DOHH2 (cell line): ENCODE results near the gene SCN2B.

Experiments
- H3F3A ChIP-seq: fragments of 200-600 bp; sonication (generic), shearing (Covaris generic); 2 replicates; pipeline ENCODE4 v1.6.0; 2016; ENCODE audit warnings: antibody characterized with exemption, mild to moderate bottlenecking; ENCODE audit not compliant: control insufficient read depth, insufficient read depth
- H3K27ac ChIP-seq: fragments of 200-600 bp; sonication (generic); 2 replicates; pipeline ENCODE4 v1.5.1; 2014; ENCODE audit warnings: low read depth, mild to moderate bottlenecking, low read length, moderate library complexity
- H3K27me3 ChIP-seq: fragments of 200-600 bp; sonication (generic); 2 replicates; pipeline ENCODE4 v1.6.1; 2014; ENCODE audit warnings: mild to moderate bottlenecking, low read length, mixed read lengths; ENCODE audit not compliant: control insufficient read depth
- H3K36me3 ChIP-seq: fragments of 200-600 bp; sonication (generic); 2 replicates; pipeline ENCODE4 v1.6.1; 2014; ENCODE audit warnings: mild to moderate bottlenecking, low read length, moderate library complexity, mixed read lengths; ENCODE audit not compliant: control insufficient read depth
- H3K4me1 ChIP-seq: fragments of 200-600 bp; sonication (generic); 2 replicates; pipeline ENCODE4 v1.6.1; 2014; ENCODE audit warnings: mild to moderate bottlenecking, low read length, mixed read lengths; ENCODE audit not compliant: control insufficient read depth
- H3K4me2 ChIP-seq: fragments of 200-600 bp; sonication (generic); 2 replicates; pipeline ENCODE4 v1.6.0; 2014; ENCODE audit warnings: mild to moderate bottlenecking, low read length, moderate library complexity
- H3K4me3 ChIP-seq: fragments of 200-600 bp; sonication (generic); 2 replicates; pipeline ENCODE4 v1.5.1; 2014; ENCODE audit warnings: mild to moderate bottlenecking, low read length, mixed read lengths
- H3K79me2 ChIP-seq: fragments of 200-600 bp; sonication (generic); 2 replicates; pipeline ENCODE4 v1.6.1; 2014; ENCODE audit warnings: mild to moderate bottlenecking, low read length, mixed read lengths; ENCODE audit not compliant: control insufficient read depth
- H3K9me2 ChIP-seq: fragments of 200-600 bp; sonication (generic); replicated peaks from 2 replicates; pipeline ENCODE4 v1.6.1; 2014; ENCODE audit warnings: mild to moderate bottlenecking, low read length, mixed read lengths; ENCODE audit not compliant: control insufficient read depth
- H3K9me3 ChIP-seq: fragments of 200-600 bp; sonication (generic); 2 replicates; pipeline ENCODE4 v1.6.1; 2014; ENCODE audit warnings: antibody characterized with exemption, low read length, mixed read lengths; ENCODE audit not compliant: control insufficient read depth, insufficient read depth
- H4K20me1 ChIP-seq: fragments of 200-600 bp; sonication (generic); 2 replicates; pipeline ENCODE4 v1.6.0; 2014; ENCODE audit warnings: low read depth, mild to moderate bottlenecking, antibody characterized with exemption, low read length, moderate library complexity; ENCODE audit not compliant: control insufficient read depth, insufficient read depth
- EZH2phosphoT487 ChIP-seq: fragments of 200-600 bp; sonication (generic); IDR thresholded peaks from 2 replicates; pipeline ENCODE4 v1.6.1; 2017; ENCODE audit warnings: borderline replicate concordance, mild to moderate bottlenecking, antibody characterized with exemption, low read length, moderate library complexity, mixed read lengths
- TF ChIP-seq, protein P1 (sequence below): fragments of 200-600 bp; sonication (generic); IDR thresholded peaks from one replicate; pipeline ENCODE4 v1.5.1; 2014; ENCODE audit warnings: antibody characterized with exemption, mild to moderate bottlenecking, low read depth, low read length; ENCODE audit not compliant: poor library complexity, severe bottlenecking

The SCN2B gene

DNA sequence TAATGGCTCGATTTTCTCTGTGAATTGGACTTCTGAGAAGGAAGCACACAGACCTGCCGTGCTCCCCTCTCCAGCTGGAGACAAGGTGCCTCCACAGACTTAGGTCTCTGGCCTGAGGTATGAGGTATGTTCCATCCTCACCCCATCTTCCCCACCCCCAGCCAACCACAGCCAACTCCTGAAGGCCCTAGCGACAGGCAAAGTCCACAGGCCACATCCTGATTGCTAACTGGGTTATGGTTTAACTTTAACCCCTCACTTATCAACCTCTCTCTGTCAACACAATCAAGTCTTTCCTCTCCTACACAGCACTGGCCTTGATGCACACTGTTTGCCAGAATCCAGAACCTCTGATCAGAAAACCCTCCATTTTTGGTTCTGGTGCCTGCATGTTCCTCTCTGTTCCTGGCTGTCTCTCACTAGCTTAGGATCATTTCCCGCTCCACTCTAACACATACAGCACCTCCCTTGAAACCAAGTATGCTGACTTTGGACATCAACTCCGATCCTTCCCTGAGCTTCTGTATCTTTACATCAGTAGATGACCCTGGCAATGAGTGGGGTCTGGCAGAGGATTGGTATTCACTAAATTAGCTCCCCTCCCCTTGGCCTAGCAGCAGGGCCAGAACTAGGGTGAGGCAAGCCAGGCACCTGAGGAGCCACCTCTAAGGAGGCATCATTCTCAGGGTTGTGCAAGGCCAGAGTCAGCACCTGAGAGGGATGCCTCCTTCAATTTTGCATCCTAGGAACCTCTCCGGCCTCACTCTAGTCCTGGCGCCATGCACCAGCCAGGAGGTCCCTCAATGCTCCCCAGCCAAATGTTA lies 26.4 kb upstream of the SCN2B start:
- Histone ChIP-seq H3K9me2 (no peaks in the 10 kb centered on the region), H3K36me3 (no peaks in the 10 kb centered on the region), H3K79me2 (no peaks in the 10 kb centered on the region), H4K20me1 (no peaks in the 10 kb centered on the region), H3K27ac (no peak overlapping the region), H3K4me2 (no peak overlapping the region), H3F3A (no peaks in the 10 kb centered on the region), H3K4me1 (peaks cover 26% of the 10 kb centered on the region), H3K4me3 (no peak overlapping the region), H3K9me3 (no peaks in the 10 kb centered on the region), H3K27me3 (no peaks in the 10 kb centered on the region)
- TF ChIP-seq EZH2phosphoT487: no peak
- TF ChIP-seq, protein P1, sequence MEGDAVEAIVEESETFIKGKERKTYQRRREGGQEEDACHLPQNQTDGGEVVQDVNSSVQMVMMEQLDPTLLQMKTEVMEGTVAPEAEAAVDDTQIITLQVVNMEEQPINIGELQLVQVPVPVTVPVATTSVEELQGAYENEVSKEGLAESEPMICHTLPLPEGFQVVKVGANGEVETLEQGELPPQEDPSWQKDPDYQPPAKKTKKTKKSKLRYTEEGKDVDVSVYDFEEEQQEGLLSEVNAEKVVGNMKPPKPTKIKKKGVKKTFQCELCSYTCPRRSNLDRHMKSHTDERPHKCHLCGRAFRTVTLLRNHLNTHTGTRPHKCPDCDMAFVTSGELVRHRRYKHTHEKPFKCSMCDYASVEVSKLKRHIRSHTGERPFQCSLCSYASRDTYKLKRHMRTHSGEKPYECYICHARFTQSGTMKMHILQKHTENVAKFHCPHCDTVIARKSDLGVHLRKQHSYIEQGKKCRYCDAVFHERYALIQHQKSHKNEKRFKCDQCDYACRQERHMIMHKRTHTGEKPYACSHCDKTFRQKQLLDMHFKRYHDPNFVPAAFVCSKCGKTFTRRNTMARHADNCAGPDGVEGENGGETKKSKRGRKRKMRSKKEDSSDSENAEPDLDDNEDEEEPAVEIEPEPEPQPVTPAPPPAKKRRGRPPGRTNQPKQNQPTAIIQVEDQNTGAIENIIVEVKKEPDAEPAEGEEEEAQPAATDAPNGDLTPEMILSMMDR: no peak

DNA sequence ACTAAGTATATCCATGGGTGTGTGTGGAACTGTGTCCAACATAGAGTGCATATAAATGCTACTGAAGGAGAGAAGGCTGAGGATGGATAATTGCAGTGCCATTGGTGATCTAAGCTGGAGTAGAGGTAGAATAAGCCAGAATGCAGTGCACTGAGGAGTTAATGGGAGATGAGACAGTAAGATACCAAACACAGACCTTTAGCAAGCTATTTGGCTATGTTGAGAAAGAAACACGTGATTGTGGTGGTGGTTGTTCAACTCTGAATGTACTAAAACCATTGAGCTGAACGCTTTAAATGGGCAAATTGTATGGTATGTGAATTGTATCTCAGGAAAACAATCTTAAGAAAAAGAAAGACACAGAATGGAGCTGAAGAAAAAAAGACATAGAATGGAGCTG lies 25.5 kb upstream of the SCN2B start:
- Histone ChIP-seq H3K9me3 (no peaks in the 10 kb centered on the region), H4K20me1 (no peaks in the 10 kb centered on the region), H3K4me1 (peaks cover 23% of the 10 kb centered on the region), H3K79me2 (no peaks in the 10 kb centered on the region), H3K9me2 (no peaks in the 10 kb centered on the region), H3K36me3 (no peaks in the 10 kb centered on the region), H3F3A (no peaks in the 10 kb centered on the region), H3K27me3 (no peaks in the 10 kb centered on the region), H3K27ac (no peak overlapping the region), H3K4me2 (no peak overlapping the region), H3K4me3 (no peak overlapping the region)
- TF ChIP-seq, protein P1: no peak
- no peak for TF ChIP-seq EZH2phosphoT487

DNA sequence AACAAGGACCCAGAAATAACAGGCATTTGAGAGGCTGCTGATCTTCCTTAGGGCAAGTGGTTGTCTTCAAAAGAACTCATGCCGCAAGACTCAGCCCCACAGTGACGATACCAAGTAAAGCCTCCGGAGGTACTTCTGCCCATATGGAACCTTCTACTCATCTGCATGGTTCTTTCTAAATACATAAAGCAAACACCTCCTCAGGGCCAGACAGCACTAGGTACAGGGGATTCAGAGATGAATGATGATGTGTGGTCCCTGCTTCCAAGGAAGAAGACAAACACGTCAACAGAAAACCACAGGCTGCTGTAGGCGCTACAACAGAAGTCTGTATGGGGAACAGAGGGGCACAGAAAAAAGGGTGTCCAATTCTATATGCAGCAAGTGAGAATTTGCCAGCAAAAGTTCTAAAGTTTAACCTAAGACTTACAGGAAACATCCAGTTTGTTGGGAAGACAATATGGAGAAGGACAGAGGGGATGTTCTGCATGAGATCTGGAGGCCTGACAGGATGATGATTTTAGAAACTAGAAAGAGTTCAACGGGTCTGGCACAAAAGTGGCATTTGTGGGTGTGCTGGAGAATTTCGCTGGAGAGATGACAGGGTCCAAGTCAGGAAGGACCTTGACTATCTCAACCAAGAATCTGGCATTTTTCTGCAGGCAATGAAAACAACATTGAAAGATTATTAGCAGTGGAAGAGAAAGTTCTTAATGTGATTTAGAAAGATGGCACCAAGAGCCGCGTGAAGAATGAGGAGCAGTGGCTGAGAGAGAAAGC lies 24.7 kb upstream of the SCN2B start:
- TF ChIP-seq, protein P1: no peak
- TF ChIP-seq EZH2phosphoT487: no peak
- H3K4me2 ChIP-seq: no peak overlapping the region

More for the DNA sequence above, 24.7 kb upstream of the SCN2B start:
- Histone ChIP-seq H3K9me2 (no peaks in the 10 kb centered on the region), H3K27me3 (no peaks in the 10 kb centered on the region), H3F3A (no peaks in the 10 kb centered on the region), H3K4me1 (peaks cover 14% of the 10 kb centered on the region), H3K79me2 (no peaks in the 10 kb centered on the region), H3K4me3 (no peak overlapping the region), H3K27ac (no peak overlapping the region), H3K36me3 (no peaks in the 10 kb centered on the region), H3K9me3 (no peaks in the 10 kb centered on the region), H4K20me1 (no peaks in the 10 kb centered on the region)
